Activated CD8-positive, alpha-beta memory T cell treated with anti-CD3 and anti-CD28 coated beads for 24 hours (primary cell): ENCODE results near the gene RBM4.

Source experiments
- DNase-seq: peaks from one replicate; pipeline ENCODE4 v3.0.0-alpha.2; 2020

The RBM4 gene

GRCh38 chr11:66691311-66691980, 52.9 kb downstream of the RBM4 start:
- DNase-seq: no peak

GRCh38 chr11:66692446-66692845, 53.9 kb downstream of the RBM4 start:
- no peak for DNase-seq

GRCh38 chr11:66692871-66693331, 54.4 kb downstream of the RBM4 start:
- no peak for DNase-seq

GRCh38 chr11:66693356-66694055, 55.0 kb downstream of the RBM4 start:
- no peak for DNase-seq

GRCh38 chr11:66694056-66694410, 55.5 kb downstream of the RBM4 start:
- DNase-seq: no peak

- peak; percentile 92 for DNase-seq
Measured at GRCh38 chr11:66694732-66695207, 56.3 kb downstream of the RBM4 start.
